HUES64 (cell line): Measurements from ENCODE around the gene THNSL1. TPM values are rescaled to one million over a fixed set of nuclear protein-coding genes. Genes with fewer than 3 reads are reported as not detected.
"Not testable (repeated sequence)": the region's sequence is repeated elsewhere in the genome, so short reads cannot be mapped to it uniquely, and the experiment has no call there.

Experiments used
- H3K27ac ChIP-seq: 2 replicates; pipeline ENCODE4 v1.7.0; 2013; ENCODE audit warnings: low read depth, low read length, inconsistent platforms
- H3K27me3 ChIP-seq: 2 replicates; pipeline ENCODE4 v1.6.1; 2013; ENCODE audit warnings: mild to moderate bottlenecking, low read length; ENCODE audit not compliant: insufficient read depth
- H3K36me3 ChIP-seq: 2 replicates; pipeline ENCODE4 v1.6.1; 2013; ENCODE audit warnings: mild to moderate bottlenecking, low read length; ENCODE audit not compliant: insufficient read depth
- H3K4me1 ChIP-seq: 2 replicates; pipeline ENCODE4 v1.6.1; 2013; ENCODE audit warnings: mild to moderate bottlenecking, low read length, moderate library complexity; ENCODE audit not compliant: insufficient read depth
- H3K4me3 ChIP-seq: 2 replicates; pipeline ENCODE4 v1.5.1; 2013; ENCODE audit warnings: mild to moderate bottlenecking, low read length, moderate library complexity
- H3K9ac ChIP-seq: 2 replicates; pipeline ENCODE4 v1.6.1; 2013; ENCODE audit warnings: mild to moderate bottlenecking, low read depth, low read length
- H3K9me3 ChIP-seq: 2 replicates; pipeline ENCODE4 v1.6.1; 2013; ENCODE audit warnings: low read depth, low read length; ENCODE audit not compliant: insufficient read depth
- WGBS: fragments of 150-250, 120-280 bp; methylation state at CpG from one replicate; pipeline ENCODE4 v1.1.7; 2013; ENCODE audit warnings: missing lambda C conversion rate; 5-methylcytosine and 5-hydroxymethylcytosine counted together
- polyA plus RNA-seq, 2 experiments: library from polyadenylated mRNA; stranded (reverse); fragments of 50-300 nt; gene quantifications; one replicate each; pipeline ENCODE4 v1.2.3, GENCODE V29; 2013

The THNSL1 gene
- polyA plus RNA-seq (2013, experiment 1 of 2): 6.4 TPM
- polyA plus RNA-seq (2013, experiment 2 of 2): 7.7 TPM

GRCh38 chr10:25016376-25017153, at the start of gene THNSL1:
Gene THNSL1 (plus strand): TSS chr10:25016612. CDS start chr10:25023224, 6,612 bp downstream.
- WGBS: under 1% methylated on average over 68 of the region's 69 CpGs
- H3K27me3 ChIP-seq: no peaks in the 10 kb centered on the region
- no peaks in the 10 kb centered on the region for H3K9me3 ChIP-seq
- peak within 1 kb of the TSS; percentile 86 for H3K27ac ChIP-seq
- peak within 1 kb of the TSS; percentile 75 for H3K4me3 ChIP-seq
- H3K4me1 ChIP-seq: peaks cover 13% of the 10 kb centered on the region; the same call in 1 of the 2 replicates
- H3K9ac ChIP-seq: peak within 1 kb of the TSS; percentile 94
- H3K36me3 ChIP-seq: no peaks in the 10 kb centered on the region

GRCh38 chr10:24966962-24967481, 49.4 kb upstream of the THNSL1 start:
- H3K9me3 ChIP-seq: no peaks in the 10 kb centered on the region
- H3K4me1 ChIP-seq: no peaks in the 10 kb centered on the region
- WGBS: 94% methylated on average over 5 of the region's 5 CpGs
- H3K36me3 ChIP-seq: no peaks in the 10 kb centered on the region
- no peak overlapping the region for H3K4me3 ChIP-seq
- H3K9ac ChIP-seq: no peak overlapping the region
- no peak overlapping the region for H3K27ac ChIP-seq
- H3K27me3 ChIP-seq: no peaks in the 10 kb centered on the region

DNA sequence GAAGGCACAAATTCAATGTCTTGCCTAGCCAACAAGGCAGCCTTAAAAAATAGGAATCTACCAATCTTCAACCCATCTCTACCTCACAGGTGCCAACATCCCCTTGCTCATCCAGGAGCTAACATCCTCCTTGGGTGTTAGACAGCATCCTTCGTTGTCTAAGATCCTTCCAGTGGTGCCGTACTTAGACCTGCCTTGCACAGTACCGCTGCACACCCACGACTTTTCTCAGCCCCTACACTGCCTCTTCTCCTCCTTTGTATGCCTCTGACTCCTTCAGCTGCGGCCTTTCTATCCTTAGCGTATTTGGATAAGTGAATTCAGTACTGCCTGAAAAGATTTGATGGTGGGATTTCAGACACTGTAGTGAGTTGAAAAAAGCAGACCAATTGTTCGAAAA, 48.1 kb upstream of the THNSL1 start:
- Histone ChIP-seq H3K27ac (no peak overlapping the region), H3K9me3 (no peaks in the 10 kb centered on the region), H3K4me1 (no peaks in the 10 kb centered on the region), H3K4me3 (no peak overlapping the region), H3K9ac (no peak overlapping the region), H3K27me3 (no peaks in the 10 kb centered on the region), H3K36me3 (no peaks in the 10 kb centered on the region)
- 94% methylated on average over 7 of the region's 7 CpGs for WGBS

DNA sequence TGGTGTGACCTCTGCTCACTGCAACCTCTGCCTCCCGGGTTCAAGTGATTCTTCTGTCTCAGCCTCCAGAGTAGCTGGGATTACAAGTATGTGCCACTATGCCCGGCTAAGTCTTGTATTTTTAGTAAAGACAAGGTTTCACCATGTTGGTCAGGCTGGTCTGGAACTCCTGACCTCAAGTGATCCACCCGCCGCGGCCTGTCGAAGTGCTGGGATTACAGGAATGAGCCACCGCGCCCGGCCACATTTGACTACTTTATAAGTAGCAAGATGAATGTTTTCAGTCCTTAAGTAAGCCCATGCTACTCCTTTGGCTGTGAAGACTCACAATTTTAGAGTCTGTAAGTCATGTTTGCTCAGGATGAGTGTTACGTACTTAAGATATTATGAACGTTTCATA, 47.5 kb upstream of the THNSL1 start:
- H3K36me3 ChIP-seq, H3K27ac ChIP-seq, H3K27me3 ChIP-seq, H3K9me3 ChIP-seq, H3K4me1 ChIP-seq, H3K9ac ChIP-seq, H3K4me3 ChIP-seq: not testable (repeated sequence)
- WGBS: 97% methylated on average over 9 of the region's 11 CpGs

GRCh38 chr10:24969841-24970281, 46.6 kb upstream of the THNSL1 start:
- Histone ChIP-seq H3K9me3 (no peaks in the 10 kb centered on the region), H3K36me3 (no peaks in the 10 kb centered on the region), H3K4me1 (no peaks in the 10 kb centered on the region), H3K27me3 (no peaks in the 10 kb centered on the region), H3K9ac (no peak overlapping the region), H3K4me3 (no peak overlapping the region), H3K27ac (no peak overlapping the region)
- 92% methylated on average over 2 of the region's 2 CpGs for WGBS

DNA sequence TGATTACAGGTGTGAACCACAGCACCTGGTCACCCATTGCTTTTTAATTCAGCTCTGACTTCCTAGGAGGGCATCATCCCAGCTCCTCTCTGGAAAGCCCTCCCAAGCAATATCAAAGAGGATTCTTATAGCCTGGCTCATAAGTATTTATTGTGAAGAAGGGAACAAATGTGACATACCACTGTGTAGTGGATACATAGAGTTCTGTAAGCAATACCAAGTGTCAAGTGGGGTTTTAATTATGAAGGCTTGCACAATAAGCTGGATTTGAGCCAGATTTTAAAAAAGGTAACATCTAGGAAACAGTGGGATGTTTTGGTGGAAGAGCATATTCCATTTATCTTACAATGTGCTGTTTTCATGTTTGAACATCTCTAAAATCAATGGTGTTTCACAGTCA, 45.0 kb upstream of the THNSL1 start:
- no peaks in the 10 kb centered on the region for H3K4me1 ChIP-seq
- no peaks in the 10 kb centered on the region for H3K36me3 ChIP-seq
- no peak overlapping the region for H3K27ac ChIP-seq
- no peaks in the 10 kb centered on the region for H3K9me3 ChIP-seq
- no peaks in the 10 kb centered on the region for H3K27me3 ChIP-seq
- H3K9ac ChIP-seq: no peak overlapping the region
- no peak overlapping the region for H3K4me3 ChIP-seq

DNA sequence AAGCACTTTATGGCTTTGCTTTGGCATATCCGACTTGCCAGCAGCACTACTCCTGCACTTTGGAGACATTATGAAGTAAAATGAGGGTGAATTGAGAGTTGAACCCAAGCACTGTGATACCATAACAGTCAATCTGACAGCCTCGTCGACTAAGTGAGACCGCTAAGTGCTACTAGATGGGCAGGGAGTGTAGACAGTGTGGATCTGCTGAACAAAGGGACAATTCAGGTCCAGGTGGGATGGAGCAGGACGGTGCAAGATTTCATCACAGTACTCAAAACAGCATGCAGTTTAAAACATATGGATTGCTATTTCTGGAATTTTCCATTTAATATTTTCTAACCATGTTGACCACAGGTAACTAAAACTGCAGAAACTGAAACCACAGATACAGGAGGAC, 43.2 kb upstream of the THNSL1 start:
- Histone ChIP-seq H3K36me3 (no peaks in the 10 kb centered on the region), H3K4me1 (no peaks in the 10 kb centered on the region), H3K27me3 (no peaks in the 10 kb centered on the region), H3K27ac (no peak overlapping the region), H3K9ac (no peak overlapping the region), H3K4me3 (no peak overlapping the region), H3K9me3 (no peaks in the 10 kb centered on the region)
- 92% methylated on average over 5 of the region's 5 CpGs for whole genome bisulfite sequencing

DNA sequence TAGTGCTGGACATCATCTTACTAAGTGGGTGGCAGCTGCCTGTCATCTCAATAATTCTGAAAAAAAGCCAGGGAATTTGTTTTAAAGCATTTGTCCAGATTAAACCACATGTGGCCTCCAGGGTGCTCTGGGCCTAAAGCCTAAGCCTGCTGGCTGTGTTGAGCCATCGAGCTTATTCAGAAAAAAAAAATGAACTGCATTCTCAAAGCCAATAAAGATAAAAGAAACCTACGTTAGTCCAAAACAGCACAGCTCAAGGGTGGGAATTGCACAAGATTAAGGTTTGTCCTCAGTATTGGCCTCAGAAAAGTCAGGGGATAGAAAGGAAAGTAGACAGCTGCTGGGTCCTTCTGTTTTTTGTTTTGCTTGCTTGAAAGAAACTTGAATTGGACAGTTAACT, 41.4 kb upstream of the THNSL1 start:
- H3K9ac ChIP-seq: no peak overlapping the region
- no peaks in the 10 kb centered on the region for H3K27me3 ChIP-seq
- WGBS: 87% methylated on average over 2 of the region's 2 CpGs
- H3K4me3 ChIP-seq: no peak overlapping the region
- no peaks in the 10 kb centered on the region for H3K4me1 ChIP-seq
- H3K36me3 ChIP-seq: no peaks in the 10 kb centered on the region
- no peak overlapping the region for H3K27ac ChIP-seq
- H3K9me3 ChIP-seq: no peaks in the 10 kb centered on the region

GRCh38 chr10:24979685-24980084, 36.7 kb upstream of the THNSL1 start:
- WGBS: 87% methylated on average over 4 of the region's 4 CpGs
- no peaks in the 10 kb centered on the region for H3K27me3 ChIP-seq
- H3K4me3 ChIP-seq: no peak overlapping the region
- H3K27ac ChIP-seq: no peak overlapping the region
- no peak overlapping the region for H3K9ac ChIP-seq
- H3K9me3 ChIP-seq: no peaks in the 10 kb centered on the region
- no peaks in the 10 kb centered on the region for H3K36me3 ChIP-seq
- no peaks in the 10 kb centered on the region for H3K4me1 ChIP-seq

- Histone ChIP-seq H3K27ac (no peak overlapping the region), H3K9ac (no peak overlapping the region), H3K9me3 (no peaks in the 10 kb centered on the region), H3K36me3 (no peaks in the 10 kb centered on the region), H3K4me3 (no peak overlapping the region), H3K4me1 (no peaks in the 10 kb centered on the region), H3K27me3 (no peaks in the 10 kb centered on the region)
- WGBS: 96% methylated on average over 1 of the region's 5 CpGs
Measured at GRCh38 chr10:24981161-24981710, 35.2 kb upstream of the THNSL1 start.

- Histone ChIP-seq H3K27ac (no peak overlapping the region), H3K4me1 (no peaks in the 10 kb centered on the region), H3K36me3 (no peaks in the 10 kb centered on the region), H3K9me3 (no peaks in the 10 kb centered on the region), H3K27me3 (no peaks in the 10 kb centered on the region), H3K4me3 (no peak overlapping the region), H3K9ac (no peak overlapping the region)
- WGBS: 82% methylated on average over 1 of the region's 1 CpG
Measured at GRCh38 chr10:24982319-24983112, 33.9 kb upstream of the THNSL1 start.
